BJ (cell line): ENCODE results near the gene PGM1. TPM values are rescaled to one million over a fixed set of nuclear protein-coding genes. Genes with fewer than 3 reads are reported as not detected.

Source experiments
- CTCF ChIA-PET: fragments of 350-600 bp; formaldehyde crosslinking; extraction: SDS; loops from one replicate; lab custom pipeline; 2021; ENCODE audit warnings: antibody characterized with exemption, inconsistent platforms; lab: Yijun Ruan, JAX
- POLR2A ChIA-PET: fragments of 300-600 bp; sonication (Branson Sonifier 250); formaldehyde crosslinking; extraction: SDS; loops from one replicate; lab custom pipeline; 2021; ENCODE audit warnings: antibody characterized with exemption; lab: Charles Lee
- DNase-seq: peaks from one replicate; pipeline ENCODE4 v3.0.0-alpha.2; 2011; ENCODE audit warnings: low read depth
- H3K27me3 ChIP-seq: 2 replicates; pipeline ENCODE4 v1.6.0; 2011; ENCODE audit warnings: low read length; ENCODE audit not compliant: control insufficient read depth, insufficient read depth
- H3K36me3 ChIP-seq: 2 replicates; pipeline ENCODE4 v1.5.1; 2011; ENCODE audit warnings: low read length; ENCODE audit not compliant: control insufficient read depth, insufficient read depth
- H3K4me3 ChIP-seq: 2 replicates; pipeline ENCODE4 v1.5.1; 2011; ENCODE audit warnings: low read depth, mild to moderate bottlenecking, control low read depth, low read length
- CTCF ChIP-seq: IDR thresholded peaks from 2 replicates; pipeline ENCODE4 v1.5.1; 2011; ENCODE audit warnings: low read depth, mild to moderate bottlenecking, control low read depth, inconsistent platforms, low read length, moderate library complexity; ENCODE audit not compliant: insufficient read depth
- polyA plus RNA-seq: library from polyadenylated mRNA; depleted of rRNA; stranded (reverse); fragments of >200 nt; gene quantifications from 2 replicates; pipeline ENCODE4 v1.2.3, GENCODE V29; 2011

The PGM1 gene
- polyA plus RNA-seq, 1 experiment = 29.6 TPM

GRCh38 chr1:63615768-63616420, 22.7 kb downstream of the PGM1 start:
- no peak for DNase-seq
- ChIA-PET POLR2A (no interaction called here), CTCF (interaction anchor here (0.6 to 1.8 kb wide), 20 partner anchors 9 to 631 kb away, joined by 3 to 16 read pairs (median 4); partner anchors contain the start of gene ROR1)
- peak; percentile 61 for TF ChIP-seq CTCF
- Histone ChIP-seq H3K4me3 (no peak overlapping the region), H3K27me3 (no peaks in the 10 kb centered on the region), H3K36me3 (no peaks in the 10 kb centered on the region)

GRCh38 chr1:63617450-63617849, 24.2 kb downstream of the PGM1 start:
- DNase-seq = no peak
- Histone ChIP-seq H3K4me3 (no peak overlapping the region), H3K27me3 (no peaks in the 10 kb centered on the region), H3K36me3 (no peaks in the 10 kb centered on the region)
- ChIA-PET CTCF (interaction anchor here (0.9 to 1.8 kb wide), 11 partner anchors 8 to 630 kb away, joined by 3 to 16 read pairs (median 6); no protein-coding TSS in a partner anchor), POLR2A (no interaction called here)
- no peak for TF ChIP-seq CTCF

GRCh38 chr1:63618011-63618410, 24.8 kb downstream of the PGM1 start:
- no peak for TF ChIP-seq CTCF
- Histone ChIP-seq H3K27me3 (no peaks in the 10 kb centered on the region), H3K36me3 (no peaks in the 10 kb centered on the region), H3K4me3 (no peak overlapping the region)
- ChIA-PET CTCF (interaction anchor here (1.8 kb wide), 3 partner anchors 56 to 74 kb away, joined by 5 to 9 read pairs (median 7); no protein-coding TSS in a partner anchor), POLR2A (no interaction called here)
- DNase-seq = peak; percentile 32

- POLR2A ChIA-PET = no interaction called here
- TF ChIP-seq CTCF = no peak
- CTCF ChIA-PET = interaction anchor here (1.1 to 1.8 kb wide), 4 partner anchors 12 to 623 kb away, joined by 3 to 5 read pairs (median 4); no protein-coding TSS in a partner anchor
- no peak overlapping the region for H3K4me3 ChIP-seq
- DNase-seq = no peak
- no peaks in the 10 kb centered on the region for H3K36me3 ChIP-seq
- no peaks in the 10 kb centered on the region for H3K27me3 ChIP-seq
Observed at GRCh38 chr1:63619558-63619957, 26.3 kb downstream of the PGM1 start.

GRCh38 chr1:63620671-63621070, 27.5 kb downstream of the PGM1 start:
- Histone ChIP-seq H3K36me3 (no peaks in the 10 kb centered on the region), H3K27me3 (no peaks in the 10 kb centered on the region), H3K4me3 (no peak overlapping the region)
- no peak for TF ChIP-seq CTCF
- DNase-seq = no peak
- ChIA-PET CTCF (interaction anchor here (0.6 to 1.0 kb wide), 3 partner anchors 11 to 153 kb away, joined by 3 to 4 read pairs (median 3); partner anchors contain the start of gene ROR1), POLR2A (no interaction called here)
